Natural killer cell treated with Interleukin-12 subunit alpha and Interleukin-12 subunit beta and Interleukin-15 and Interleukin-18, amount 100 ng/mL, for 72 hours (primary cell): ENCODE results near the gene MC5R. TPM values are rescaled to one million over a fixed set of nuclear protein-coding genes. Genes with fewer than 3 reads are reported as not detected.
A peak's percentile ranks its signal among the peaks of the same experiment; 100 is the strongest.
"Not testable (repeated sequence)": the region's sequence is repeated elsewhere in the genome, so short reads cannot be mapped to it uniquely, and the experiment has no call there.

Experiments
- ATAC-seq, 2 donors: fragments of 150-1000 bp; cut with Tn5 transposase in 1 of 2; sonication (Bioruptor Pico), chemical (Tn5 transposase) in 1 of 2; 2 replicates each; pipeline ENCODE4 v1.10.0; 2021
- DNase-seq: peaks from one replicate; pipeline ENCODE4 v3.0.0; 2022; ENCODE audit warnings: low spot score
- H3K27ac Mint-ChIP-seq, 2 donors: 1 replicate in 1 of 2; 2 replicates in 1 of 2; pipeline ENCODE4 v1.8.0; 2022; ENCODE audit warnings: mixed read lengths in 2 of 2, mild to moderate bottlenecking in 1 of 2, moderate library complexity in 1 of 2
- H3K27me3 Mint-ChIP-seq, 2 donors: 1 replicate in 1 of 2; 2 replicates in 1 of 2; pipeline ENCODE4 v1.8.0; 2022; ENCODE audit warnings: mixed read lengths in 2 of 2
- H3K36me3 Mint-ChIP-seq: one replicate; pipeline ENCODE4 v1.8.0; 2022; ENCODE audit warnings: mixed read lengths
- H3K4me1 Mint-ChIP-seq, 2 donors: 1 replicate in 1 of 2; 2 replicates in 1 of 2; pipeline ENCODE4 v1.8.0; 2022; ENCODE audit warnings: low read depth in 2 of 2, mixed read lengths in 2 of 2, mild to moderate bottlenecking in 1 of 2
- H3K4me3 Mint-ChIP-seq: one replicate; pipeline ENCODE4 v1.8.0; 2022; ENCODE audit warnings: mixed read lengths
- H3K9me3 Mint-ChIP-seq: 2 replicates; pipeline ENCODE4 v1.8.0; 2022; ENCODE audit warnings: mixed read lengths
- total RNA-seq, 2 donors: library from RNA; stranded (reverse); gene quantifications; one replicate each; pipeline ENCODE4 v1.2.3, GENCODE V29; 2022

MC5R gene
- total RNA-seq, 2 donors from 2014 or later: not detected

DNA sequence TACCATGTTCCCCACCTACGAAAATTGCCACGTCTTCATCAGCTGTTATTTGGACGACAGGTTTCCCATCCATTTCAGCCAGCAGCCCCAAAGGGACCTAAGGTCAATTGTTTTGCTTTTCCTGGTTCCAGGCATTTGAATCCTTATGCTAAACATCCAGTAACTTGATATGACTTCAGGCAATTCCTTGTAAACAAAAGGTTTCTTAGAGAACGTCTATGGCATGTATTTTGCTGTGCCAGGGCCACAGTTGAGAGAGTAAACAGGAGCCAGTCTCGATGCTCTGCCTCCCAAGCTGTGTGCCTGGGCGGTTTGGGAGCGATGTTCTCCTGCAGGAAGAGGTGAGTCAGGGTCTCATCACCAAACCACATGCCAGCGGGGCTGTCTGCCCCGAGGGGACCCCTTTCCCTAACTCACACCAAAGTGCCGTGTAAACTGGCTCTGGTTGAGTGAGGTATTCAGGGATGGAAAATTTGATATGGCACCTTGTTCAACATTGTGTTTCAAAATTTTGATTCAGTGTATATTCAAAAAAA lies 12.9 kb upstream of the MC5R start:
- no peaks in the 10 kb centered on the region for H3K36me3 Mint-ChIP-seq
- peaks cover 0 to 3% of the 10 kb centered on the region in 2 donors for H3K4me1 Mint-ChIP-seq
- no peaks in the 10 kb centered on the region for H3K9me3 Mint-ChIP-seq
- H3K27me3 Mint-ChIP-seq: peaks cover 12 to 13% of the 10 kb centered on the region in 2 donors
- ATAC-seq (no peak), DNase-seq (no peak)
- H3K4me3 Mint-ChIP-seq: no peak overlapping the region
- no peak overlapping the region for H3K27ac Mint-ChIP-seq

DNA sequence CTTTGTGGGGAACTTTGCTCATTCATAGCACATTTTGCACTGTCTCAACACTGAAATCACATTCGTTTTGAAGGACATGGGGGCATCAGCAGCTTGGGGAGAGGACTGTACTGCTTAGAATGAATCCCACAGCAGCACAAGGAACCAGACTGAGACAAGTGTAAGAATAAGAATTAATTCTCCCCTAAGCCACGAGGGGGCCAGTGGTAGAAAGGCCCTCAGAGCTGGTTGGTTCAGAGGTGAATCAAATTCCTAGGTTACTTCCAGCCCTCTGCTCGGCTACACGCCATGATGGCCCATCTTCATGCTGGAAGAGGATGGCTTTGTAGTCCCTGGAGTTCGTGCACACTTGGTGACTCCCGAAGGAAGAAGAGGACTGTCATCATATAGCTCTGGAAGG lies 12.0 kb upstream of the MC5R start:
- Mint-ChIP-seq H3K36me3 (no peaks in the 10 kb centered on the region), H3K4me1 (peaks cover 0 to 3% of the 10 kb centered on the region in 2 donors), H3K27me3 (peaks cover 7 to 8% of the 10 kb centered on the region in 2 donors), H3K27ac (no peak overlapping the region), H3K9me3 (no peaks in the 10 kb centered on the region), H3K4me3 (no peak overlapping the region)
- DNase-seq (no peak), ATAC-seq (no peak)

DNA sequence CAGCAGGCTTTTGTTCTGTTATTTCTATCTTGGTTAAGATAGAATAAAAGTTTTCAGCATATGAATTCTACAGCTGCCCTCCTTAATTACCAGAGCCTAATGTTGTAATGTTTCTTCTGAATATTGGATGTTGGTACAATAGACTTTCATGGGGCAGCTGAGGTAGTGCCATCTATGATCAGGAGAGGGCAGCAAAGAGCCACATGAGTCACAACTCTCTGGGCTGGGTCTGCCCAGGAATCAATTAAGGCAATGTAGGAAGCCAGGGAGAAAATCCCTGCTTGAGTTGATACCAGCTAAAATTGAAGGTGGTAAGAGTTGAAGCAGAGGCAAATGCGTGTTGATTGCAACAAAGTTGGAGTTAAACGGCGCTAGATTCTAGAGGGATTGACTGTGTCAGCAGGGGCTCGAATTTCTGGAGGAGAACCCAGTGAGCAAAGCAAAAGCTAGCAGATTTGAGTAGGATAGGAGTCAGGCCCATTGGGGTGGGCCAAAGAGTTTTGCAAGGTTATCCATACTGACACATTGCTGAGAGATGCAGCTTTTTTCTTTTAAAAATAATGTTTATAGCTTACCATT lies 10.6 kb upstream of the MC5R start:
- Mint-ChIP-seq H3K27me3 (peaks cover 7 to 12% of the 10 kb centered on the region in 2 donors), H3K36me3 (no peaks in the 10 kb centered on the region), H3K4me1 (peaks cover 0 to 3% of the 10 kb centered on the region in 2 donors), H3K4me3 (no peak overlapping the region), H3K9me3 (no peaks in the 10 kb centered on the region), H3K27ac (no peak overlapping the region)
- DNase-seq: no peak
- ATAC-seq: peak; percentile 64 to 77

GRCh38 chr18:13826209-13826608 lies 2.3 kb downstream of the MC5R start:
- ATAC-seq (no peak), DNase-seq (no peak)
- Mint-ChIP-seq H3K4me3 (no peak overlapping the region), H3K27ac (no peak overlapping the region), H3K9me3 (no peaks in the 10 kb centered on the region), H3K36me3 (no peaks in the 10 kb centered on the region), H3K4me1 (peaks cover 0 to 4% of the 10 kb centered on the region in 2 donors), H3K27me3 (peaks cover 22 to 39% of the 10 kb centered on the region in 2 donors)

DNA sequence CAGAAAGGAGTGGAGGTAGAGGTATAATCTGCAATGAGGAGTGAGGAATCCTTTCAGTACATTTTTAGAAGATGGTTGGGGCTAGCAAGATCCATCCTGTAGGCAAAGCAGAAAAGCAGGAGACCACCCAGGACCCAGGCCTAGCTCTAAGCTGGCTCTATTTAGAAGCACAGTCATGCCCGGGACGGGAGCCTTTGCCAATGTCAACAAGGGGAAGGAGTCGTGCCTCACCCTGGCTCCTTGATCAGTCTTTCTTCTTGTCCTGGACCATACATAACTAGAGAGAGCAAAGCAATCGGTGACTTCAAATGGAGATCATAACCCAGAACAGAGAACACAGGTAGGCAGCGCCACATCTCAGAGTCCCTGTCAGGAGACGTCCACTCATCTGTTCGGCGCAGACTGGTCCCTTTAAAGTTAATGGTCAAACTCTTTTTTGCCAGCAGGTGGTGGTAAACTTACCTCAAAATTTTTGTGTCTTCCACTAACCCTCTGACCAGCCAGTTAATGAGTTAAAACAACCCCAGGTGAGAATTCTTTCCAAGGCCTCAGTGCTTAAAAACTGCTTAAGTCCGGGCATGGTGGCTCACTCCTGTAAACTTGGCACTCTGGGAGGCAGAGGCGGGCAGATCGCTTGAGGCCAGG lies 8.0 kb downstream of the MC5R start:
- peaks cover 5 to 8% of the 10 kb centered on the region in 2 donors for H3K27me3 Mint-ChIP-seq

GRCh38 chr18:13834496-13835015 lies 10.6 kb downstream of the MC5R start:
- Mint-ChIP-seq H3K9me3 (no peaks in the 10 kb centered on the region), H3K4me1 (no peaks in the 10 kb centered on the region), H3K36me3 (no peaks in the 10 kb centered on the region), H3K27ac (no peak overlapping the region), H3K4me3 (no peak overlapping the region), H3K27me3 (peaks cover 3 to 8% of the 10 kb centered on the region in 2 donors)
- ATAC-seq: no peak
- no peak for DNase-seq

More for the DNA sequence above, 8.0 kb downstream of the MC5R start:
- no peak for ATAC-seq
- Mint-ChIP-seq H3K9me3 (no peaks in the 10 kb centered on the region), H3K36me3 (no peaks in the 10 kb centered on the region), H3K27ac (no peak overlapping the region), H3K4me1 (no peaks in the 10 kb centered on the region), H3K4me3 (no peak overlapping the region)
- DNase-seq: no peak

DNA sequence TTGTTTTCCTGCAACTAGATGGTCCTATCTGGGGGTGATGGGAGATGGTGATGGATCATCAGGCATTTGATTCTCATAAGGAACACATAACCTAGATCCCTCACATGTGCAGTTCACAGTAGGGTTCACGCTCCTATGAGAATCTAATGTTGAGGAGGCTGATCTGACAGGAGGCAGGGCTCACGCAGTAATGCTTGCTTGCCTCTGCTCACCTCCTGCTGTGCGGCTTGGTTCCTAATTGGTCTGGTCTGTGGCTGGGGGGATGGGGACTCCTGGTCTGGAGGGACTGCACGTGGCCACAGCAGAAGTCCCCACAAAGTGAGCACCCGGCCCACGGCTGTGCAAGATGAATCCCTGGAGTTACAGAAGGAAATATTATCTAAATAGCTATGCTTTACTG lies 11.3 kb downstream of the MC5R start:
- Mint-ChIP-seq H3K4me1 (no peaks in the 10 kb centered on the region), H3K27ac (no peak overlapping the region), H3K9me3 (no peaks in the 10 kb centered on the region), H3K27me3 (peaks cover 2 to 8% of the 10 kb centered on the region in 2 donors), H3K36me3 (no peaks in the 10 kb centered on the region), H3K4me3 (no peak overlapping the region)
- ATAC-seq (no peak), DNase-seq (no peak)

- Mint-ChIP-seq H3K9me3 (no peaks in the 10 kb centered on the region), H3K27ac (no peak overlapping the region), H3K36me3 (no peaks in the 10 kb centered on the region), H3K4me1 (no peaks in the 10 kb centered on the region), H3K4me3 (no peak overlapping the region), H3K27me3 (peaks cover 0 to 2% of the 10 kb centered on the region in 2 donors)
- peak in 1 of 2 donors; percentile 17 for ATAC-seq
- no peak for DNase-seq
Measured at GRCh38 chr18:13836559-13836958, 12.6 kb downstream of the MC5R start.

- no peaks in the 10 kb centered on the region for H3K36me3 Mint-ChIP-seq
- H3K27ac Mint-ChIP-seq: no peak overlapping the region
- no peak overlapping the region for H3K4me3 Mint-ChIP-seq
- H3K27me3 Mint-ChIP-seq: peaks cover 0 to 12% of the 10 kb centered on the region in 2 donors
- no peak for ATAC-seq
- no peak for DNase-seq
- H3K9me3 Mint-ChIP-seq: peaks cover 8% of the 10 kb centered on the region
- H3K4me1 Mint-ChIP-seq: no peaks in the 10 kb centered on the region
Measured at GRCh38 chr18:13849791-13850190, 25.8 kb downstream of the MC5R start.

GRCh38 chr18:13862898-13863297 lies 38.9 kb downstream of the MC5R start:
- Mint-ChIP-seq H3K27me3 (peaks cover 10 to 38% of the 10 kb centered on the region in 2 donors), H3K9me3 (peaks cover 16% of the 10 kb centered on the region)
- H3K27ac Mint-ChIP-seq, H3K4me3 Mint-ChIP-seq, ATAC-seq, H3K4me1 Mint-ChIP-seq, H3K36me3 Mint-ChIP-seq, DNase-seq: not testable (repeated sequence)

GRCh38 chr18:13868501-13869271 lies 44.7 kb downstream of the MC5R start:
- Mint-ChIP-seq H3K4me3 (no peak overlapping the region), H3K4me1 (no peaks in the 10 kb centered on the region), H3K9me3 (no peaks in the 10 kb centered on the region), H3K36me3 (no peaks in the 10 kb centered on the region), H3K27ac (no peak overlapping the region), H3K27me3 (peaks cover 18 to 36% of the 10 kb centered on the region in 2 donors)
- ATAC-seq: peak in 1 of 2 donors; percentile 6
- DNase-seq: no peak

DNA sequence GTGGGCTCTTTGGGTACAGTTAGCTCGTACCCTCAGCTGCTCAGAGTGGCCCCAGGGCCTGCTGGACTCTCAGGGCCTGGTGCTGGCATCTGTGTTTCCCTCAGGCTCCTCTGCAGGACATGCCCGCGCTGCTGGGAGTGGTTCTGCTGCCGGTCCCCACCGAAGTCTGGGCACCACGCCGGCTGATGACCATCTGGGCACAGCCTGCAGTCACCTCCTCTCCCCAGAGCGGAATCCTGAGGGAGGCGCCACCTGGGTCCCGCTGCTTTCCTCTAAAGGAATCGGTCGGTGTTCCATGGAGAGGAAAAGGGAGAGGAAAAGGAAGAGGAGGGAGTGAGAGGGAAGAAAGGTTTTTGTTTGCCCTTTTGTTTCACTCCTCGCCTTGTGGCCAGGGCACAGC lies 47.8 kb downstream of the MC5R start:
- H3K9me3 Mint-ChIP-seq: no peaks in the 10 kb centered on the region
- ATAC-seq: no peak
- peaks cover 13 to 33% of the 10 kb centered on the region in 2 donors for H3K27me3 Mint-ChIP-seq
- no peak overlapping the region for H3K27ac Mint-ChIP-seq
- H3K4me3 Mint-ChIP-seq: no peak overlapping the region
- no peak for DNase-seq
- no peaks in the 10 kb centered on the region for H3K4me1 Mint-ChIP-seq
- H3K36me3 Mint-ChIP-seq: no peaks in the 10 kb centered on the region

DNA sequence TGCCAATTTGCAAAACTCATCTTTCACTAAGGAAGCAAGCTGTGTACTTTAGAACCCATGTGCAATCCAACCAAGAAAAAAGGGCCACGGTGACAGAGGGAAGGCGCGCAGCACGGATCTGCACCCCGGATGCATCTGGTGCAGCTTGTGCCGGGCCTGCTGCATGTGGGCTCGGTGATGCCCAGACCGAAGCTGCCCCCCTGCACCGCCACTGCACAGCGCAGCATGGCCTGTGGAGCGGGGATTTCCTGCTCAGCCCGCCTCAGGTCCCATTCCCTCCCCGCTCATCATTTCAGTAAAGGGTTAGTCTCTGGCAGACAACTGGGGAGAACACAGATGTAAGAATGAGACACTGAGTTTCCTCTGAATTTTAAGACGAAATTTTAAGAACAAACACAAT lies 48.4 kb downstream of the MC5R start:
- ATAC-seq (peak in 1 of 2 donors; percentile 40), DNase-seq (no peak)
- Mint-ChIP-seq H3K27ac (no peak overlapping the region), H3K4me3 (no peak overlapping the region), H3K27me3 (peaks cover 12 to 27% of the 10 kb centered on the region in 2 donors), H3K4me1 (no peaks in the 10 kb centered on the region), H3K36me3 (no peaks in the 10 kb centered on the region), H3K9me3 (no peaks in the 10 kb centered on the region)

DNA sequence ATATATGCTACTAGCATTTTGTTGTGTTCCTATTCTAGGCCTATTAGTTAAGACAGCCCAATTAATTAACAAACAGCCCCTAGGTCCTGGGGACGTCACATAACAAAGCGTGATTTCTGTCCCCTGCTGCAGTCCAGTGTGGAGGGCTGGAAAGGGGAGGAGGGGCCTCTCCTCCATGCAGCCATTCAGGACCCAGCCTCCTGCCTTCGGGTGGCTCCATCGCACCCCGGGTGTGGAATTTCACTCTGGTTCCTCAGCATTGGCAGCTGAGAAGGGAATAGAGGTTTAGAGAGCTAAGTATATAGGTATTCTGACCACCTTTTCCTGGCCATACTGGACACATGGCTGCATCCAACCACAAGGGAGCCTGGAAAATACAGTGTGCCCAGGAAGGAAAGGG lies 49.0 kb downstream of the MC5R start:
- no peak for DNase-seq
- Mint-ChIP-seq H3K27me3 (peaks cover 10 to 21% of the 10 kb centered on the region in 2 donors), H3K9me3 (no peaks in the 10 kb centered on the region), H3K4me1 (no peaks in the 10 kb centered on the region), H3K4me3 (no peak overlapping the region), H3K27ac (no peak overlapping the region), H3K36me3 (no peaks in the 10 kb centered on the region)
- ATAC-seq: no peak
